PC-3 (cell line): ENCODE data around the gene PKNOX2. TPM values are rescaled to one million over a fixed set of nuclear protein-coding genes. Genes with fewer than 3 reads are reported as not detected.

ENCODE experiments used
- ATAC-seq: fragments of 200-7000 bp; cut with Tn5 transposase; 2 replicates; pipeline ENCODE4 v1.9.1; 2020; ENCODE audit warnings: mild to moderate bottlenecking, moderate library complexity
- BruUV-seq: library from RNA; stranded (reverse); fragments of 400-500 nt; replicated peaks from 2 replicates; lab custom pipeline; 2021; lab: Mats Ljungman, UMichigan
- CTCF ChIA-PET: fragments of 300-600 bp; sonication (Branson Sonifier 250); formaldehyde crosslinking; loops from one replicate; lab custom pipeline; 2022; ENCODE audit warnings: antibody characterized with exemption; lab: Charles Lee
- POLR2A ChIA-PET: fragments of 300-600 bp; sonication (Branson Sonifier 250); formaldehyde crosslinking; loops from one replicate; lab custom pipeline; 2022; ENCODE audit warnings: antibody characterized with exemption; ENCODE audit not compliant: unreplicated experiment; lab: Charles Lee
- DNase-seq: peaks from one replicate; pipeline ENCODE4 v3.0.0-alpha.2; 2015
- H2AFZ ChIP-seq: fragments of 300-600 bp; sonication (generic); 2 replicates; pipeline ENCODE4 v1.6.0; 2016; ENCODE audit warnings: antibody characterized with exemption, low read length
- H3F3A ChIP-seq: fragments of 300-600 bp; sonication (generic); one replicate; pipeline ENCODE4 v1.6.0; 2017; ENCODE audit warnings: antibody characterized with exemption, low read length, control low read depth, mild to moderate bottlenecking; ENCODE audit not compliant: unreplicated experiment
- H3K27ac ChIP-seq: fragments of 300-600 bp; sonication (generic); 2 replicates; pipeline ENCODE4 v1.5.1; 2016; ENCODE audit warnings: mild to moderate bottlenecking, low read length
- H3K27me3 ChIP-seq: fragments of 300-600 bp; sonication (generic); 2 replicates; pipeline ENCODE4 v1.6.1; 2016; ENCODE audit warnings: low read length, mixed read lengths
- H3K36me3 ChIP-seq: fragments of 300-600 bp; sonication (generic); 2 replicates; pipeline ENCODE4 v1.6.1; 2016; ENCODE audit warnings: low read depth, mixed run types, low read length, mixed read lengths
- H3K4me1 ChIP-seq: fragments of 300-600 bp; sonication (generic); 2 replicates; pipeline ENCODE4 v1.5.1; 2016; ENCODE audit warnings: low read length; ENCODE audit not compliant: insufficient read depth
- H3K4me2 ChIP-seq: fragments of 300-600 bp; sonication (generic); 2 replicates; pipeline ENCODE4 v1.6.0; 2016; ENCODE audit warnings: low read length
- H3K4me3 ChIP-seq: fragments of 300-600 bp; sonication (generic); 2 replicates; pipeline ENCODE4 v1.5.1; 2016; ENCODE audit warnings: mild to moderate bottlenecking, low read length, mixed read lengths
- H3K79me2 ChIP-seq: fragments of 300-600 bp; sonication (generic); 2 replicates; pipeline ENCODE4 v1.6.1; 2017; ENCODE audit warnings: low read length, mixed read lengths
- H3K9ac ChIP-seq: fragments of 300-600 bp; sonication (generic); 2 replicates; pipeline ENCODE4 v1.6.0; 2016; ENCODE audit warnings: mild to moderate bottlenecking, low read length
- H3K9me2 ChIP-seq: fragments of 300-600 bp; sonication (generic); replicated peaks from 2 replicates; pipeline ENCODE4 v1.6.1; 2016; ENCODE audit warnings: mixed run types, low read length, mixed read lengths
- H3K9me3 ChIP-seq: fragments of 300-600 bp; sonication (generic); 2 replicates; pipeline ENCODE4 v1.6.1; 2016; ENCODE audit warnings: low read length, mixed read lengths
- H4K20me1 ChIP-seq: fragments of 300-600 bp; sonication (generic); 2 replicates; pipeline ENCODE4 v1.6.1; 2016; ENCODE audit warnings: low read length, mixed read lengths
- EZH2 ChIP-seq: fragments of 300-600 bp; sonication (generic); IDR thresholded peaks from one replicate; pipeline ENCODE4 v1.6.1; 2017; ENCODE audit warnings: antibody characterized with exemption, mild to moderate bottlenecking, low read length; ENCODE audit not compliant: unreplicated experiment
- EZH2phosphoT487 ChIP-seq: fragments of 300-600 bp; sonication (generic); IDR thresholded peaks from 2 replicates; pipeline ENCODE4 v1.6.1; 2018; ENCODE audit warnings: mild to moderate bottlenecking, antibody characterized with exemption, low read length, borderline replicate concordance
- intact Hi-C: fragments of 100-400 bp; cut with micrococcal nuclease; formaldehyde crosslinking; loops from 2 replicates; pipeline ENCODE4 v1.9.0; 2023
- total RNA-seq: library from RNA; depleted of rRNA; stranded (reverse); fragments of >200 nt; gene quantifications from 2 replicates; pipeline ENCODE4 v1.2.3, GENCODE V29; 2014
- TF ChIP-seq, protein P1 (sequence below): fragments of 300-600 bp; sonication (generic); conservative IDR thresholded peaks from 2 replicates; pipeline ENCODE4 v1.5.1; 2017; ENCODE audit warnings: antibody characterized with exemption, low read depth, mild to moderate bottlenecking, low read length

Gene PKNOX2
- total RNA-seq, 1 experiment from 2014 or later: not detected

DNA sequence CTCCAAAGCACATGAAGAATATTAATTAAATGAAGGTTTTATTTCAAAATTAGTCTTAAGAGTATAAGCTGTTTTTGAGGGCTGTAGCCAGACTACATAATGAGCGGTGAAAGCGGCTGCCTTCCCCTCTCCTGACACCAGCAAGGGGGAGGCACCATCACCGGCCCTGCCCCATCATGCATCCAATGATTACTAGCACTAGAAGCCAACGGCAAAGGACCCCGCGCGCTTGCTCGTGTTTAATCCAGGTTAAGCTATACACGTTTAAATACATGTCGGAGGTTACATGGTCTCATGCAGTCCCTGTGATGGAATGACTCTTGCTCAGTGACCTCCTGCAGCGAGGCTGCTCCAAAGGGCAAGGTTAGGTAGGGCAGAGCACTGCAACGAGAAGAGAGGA lies 281.2 kb downstream of the PKNOX2 start:
- no peaks in the 10 kb centered on the region for H3F3A ChIP-seq
- no peaks in the 10 kb centered on the region for H3K36me3 ChIP-seq
- no TSS peak for BruUV-seq
- H3K4me3 ChIP-seq: no peak overlapping the region
- peaks cover 12% of the 10 kb centered on the region; the same call in 1 of the 2 replicates for H3K4me1 ChIP-seq
- H3K9ac ChIP-seq: no peak overlapping the region
- TF ChIP-seq, protein P1, sequence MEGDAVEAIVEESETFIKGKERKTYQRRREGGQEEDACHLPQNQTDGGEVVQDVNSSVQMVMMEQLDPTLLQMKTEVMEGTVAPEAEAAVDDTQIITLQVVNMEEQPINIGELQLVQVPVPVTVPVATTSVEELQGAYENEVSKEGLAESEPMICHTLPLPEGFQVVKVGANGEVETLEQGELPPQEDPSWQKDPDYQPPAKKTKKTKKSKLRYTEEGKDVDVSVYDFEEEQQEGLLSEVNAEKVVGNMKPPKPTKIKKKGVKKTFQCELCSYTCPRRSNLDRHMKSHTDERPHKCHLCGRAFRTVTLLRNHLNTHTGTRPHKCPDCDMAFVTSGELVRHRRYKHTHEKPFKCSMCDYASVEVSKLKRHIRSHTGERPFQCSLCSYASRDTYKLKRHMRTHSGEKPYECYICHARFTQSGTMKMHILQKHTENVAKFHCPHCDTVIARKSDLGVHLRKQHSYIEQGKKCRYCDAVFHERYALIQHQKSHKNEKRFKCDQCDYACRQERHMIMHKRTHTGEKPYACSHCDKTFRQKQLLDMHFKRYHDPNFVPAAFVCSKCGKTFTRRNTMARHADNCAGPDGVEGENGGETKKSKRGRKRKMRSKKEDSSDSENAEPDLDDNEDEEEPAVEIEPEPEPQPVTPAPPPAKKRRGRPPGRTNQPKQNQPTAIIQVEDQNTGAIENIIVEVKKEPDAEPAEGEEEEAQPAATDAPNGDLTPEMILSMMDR: no peak
- TF ChIP-seq EZH2 (no peak), EZH2phosphoT487 (no peak)
- no peaks in the 10 kb centered on the region for H3K9me2 ChIP-seq
- POLR2A ChIA-PET: interaction anchor here (0.6 kb wide), 1 partner anchor 604 kb away, joined by 4 read pairs; no protein-coding TSS in a partner anchor
- H4K20me1 ChIP-seq: no peaks in the 10 kb centered on the region
- H3K9me3 ChIP-seq: no peaks in the 10 kb centered on the region
- no peak overlapping the region for H3K4me2 ChIP-seq
- H3K27ac ChIP-seq: no peak overlapping the region
- no peaks in the 10 kb centered on the region for H3K79me2 ChIP-seq
- CTCF ChIA-PET: no interaction called here
- H3K27me3 ChIP-seq: peaks cover 16% of the 10 kb centered on the region
- no peak for DNase-seq
- no peak for ATAC-seq
- intact Hi-C loops: no loop called here
- H2AFZ ChIP-seq: no peak overlapping the region

- Histone ChIP-seq H3K4me1 (peaks cover 12% of the 10 kb centered on the region; the same call in 1 of the 2 replicates), H3K9ac (no peak overlapping the region), H3K4me3 (no peak overlapping the region), H2AFZ (no peak overlapping the region), H3K27ac (no peak overlapping the region), H3K9me3 (no peaks in the 10 kb centered on the region), H3K4me2 (no peak overlapping the region), H4K20me1 (no peaks in the 10 kb centered on the region), H3F3A (no peaks in the 10 kb centered on the region), H3K9me2 (no peaks in the 10 kb centered on the region), H3K79me2 (no peaks in the 10 kb centered on the region), H3K36me3 (no peaks in the 10 kb centered on the region), H3K27me3 (peaks cover 11% of the 10 kb centered on the region)
- intact Hi-C loops: no loop called here
- CTCF ChIA-PET: no interaction called here
- TF ChIP-seq EZH2phosphoT487: no peak
- TF ChIP-seq, protein P1: no peak
- TF ChIP-seq EZH2: no peak
- POLR2A ChIA-PET: interaction anchor here (0.6 kb wide), 1 partner anchor 605 kb away, joined by 4 read pairs; no protein-coding TSS in a partner anchor
- DNase-seq (no peak), ATAC-seq (no peak)
- BruUV-seq: no TSS peak
Measured at GRCh38 chr11:125446279-125446678, 281.7 kb downstream of the PKNOX2 start.

DNA sequence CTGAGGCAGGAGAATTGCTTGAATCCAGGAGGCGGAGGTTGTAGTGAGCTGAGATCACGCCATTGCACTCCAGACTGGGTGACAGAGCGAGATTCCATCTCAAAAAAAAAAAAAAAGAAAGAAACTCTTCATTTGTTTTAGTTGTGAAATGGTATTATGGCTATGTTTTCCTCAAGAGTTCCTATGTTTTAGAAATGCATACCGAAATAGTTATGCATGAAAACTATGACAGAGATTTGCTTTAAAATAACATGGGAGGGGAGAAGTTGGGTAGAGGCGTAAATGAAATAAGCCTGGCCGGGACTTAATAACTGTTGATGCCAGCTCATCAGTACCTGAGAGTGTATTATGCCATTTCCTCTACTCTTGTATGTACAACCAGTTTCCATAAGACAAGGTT lies 283.2 kb downstream of the PKNOX2 start:
- Histone ChIP-seq H3K9ac (no peak overlapping the region), H3F3A (no peaks in the 10 kb centered on the region), H2AFZ (0 out of 2 replicates have a peak overlapping the region, but pooled peaks have one; percentile 25), H3K4me3 (no peak overlapping the region), H3K27ac (no peak overlapping the region), H3K4me1 (peaks cover 12% of the 10 kb centered on the region; the same call in 1 of the 2 replicates), H3K27me3 (no peaks in the 10 kb centered on the region), H3K36me3 (no peaks in the 10 kb centered on the region), H3K9me3 (no peaks in the 10 kb centered on the region), H3K79me2 (no peaks in the 10 kb centered on the region), H4K20me1 (no peaks in the 10 kb centered on the region), H3K9me2 (no peaks in the 10 kb centered on the region), H3K4me2 (0 out of 2 replicates have a peak overlapping the region, but pooled peaks have one; percentile 2)
- DNase-seq (no peak), ATAC-seq (no peak)
- ChIA-PET POLR2A (no interaction called here), CTCF (interaction anchor here (0.6 kb wide), 1 partner anchor 146 kb away, joined by 3 read pairs; no protein-coding TSS in a partner anchor)
- intact Hi-C loops: no loop called here
- BruUV-seq: no TSS peak
- TF ChIP-seq EZH2phosphoT487: no peak
- TF ChIP-seq, protein P1: no peak
